SU-DHL-6 (cell line): ENCODE data around the gene CCDC194.

Experiments used
- H2AFZ ChIP-seq: fragments of 200-600 bp; sonication (generic); 2 replicates; pipeline ENCODE4 v1.6.1; 2014; ENCODE audit warnings: low read depth, mild to moderate bottlenecking, moderate library complexity, mixed read lengths, antibody characterized with exemption, low read length; ENCODE audit not compliant: severe bottlenecking
- H3F3A ChIP-seq: fragments of 200-600 bp; shearing (Covaris generic); 2 replicates; pipeline ENCODE4 v1.6.0; 2016; ENCODE audit warnings: antibody characterized with exemption, mild to moderate bottlenecking; ENCODE audit not compliant: insufficient read depth
- H3K27ac ChIP-seq: fragments of 200-600 bp; sonication (generic); 2 replicates; pipeline ENCODE4 v1.5.1; 2016; ENCODE audit warnings: low read depth, mild to moderate bottlenecking, low read length, moderate library complexity, mixed read lengths
- H3K27me3 ChIP-seq: fragments of 200-600 bp; sonication (generic), shearing (Covaris generic); 2 replicates; pipeline ENCODE4 v1.6.0; 2014; ENCODE audit warnings: mild to moderate bottlenecking, low read length
- H3K36me3 ChIP-seq: fragments of 200-600 bp; sonication (generic); 2 replicates; pipeline ENCODE4 v1.6.1; 2014; ENCODE audit warnings: mild to moderate bottlenecking, low read length, mixed read lengths
- H3K4me2 ChIP-seq: fragments of 300-600, 200-600 bp; shearing (Covaris generic), sonication (generic); 2 replicates; pipeline ENCODE4 v1.6.0; 2014; ENCODE audit warnings: low read length, low read depth, mild to moderate bottlenecking; ENCODE audit not compliant: poor library complexity, severe bottlenecking
- H3K4me3 ChIP-seq: fragments of 200-600 bp; sonication (generic); 2 replicates; pipeline ENCODE4 v1.5.1; 2014; ENCODE audit warnings: antibody characterized with exemption, low read length, mild to moderate bottlenecking, mixed read lengths; ENCODE audit not compliant: insufficient read depth, poor library complexity, severe bottlenecking
- H3K79me2 ChIP-seq: fragments of 200-600 bp; sonication (generic); 2 replicates; pipeline ENCODE4 v1.6.1; 2014; ENCODE audit warnings: mild to moderate bottlenecking, low read length, moderate library complexity; ENCODE audit not compliant: insufficient read depth
- H3K9ac ChIP-seq: fragments of 200-600 bp; sonication (generic); 2 replicates; pipeline ENCODE4 v1.7.0; 2014; ENCODE audit warnings: mild to moderate bottlenecking, low read length
- H3K9me2 ChIP-seq: fragments of 200-600 bp; sonication (generic); replicated peaks from 2 replicates; pipeline ENCODE4 v1.6.1; 2014; ENCODE audit warnings: low read length; ENCODE audit not compliant: insufficient read depth
- H3K9me3 ChIP-seq: fragments of 200-600 bp; sonication (generic); 2 replicates; pipeline ENCODE4 v1.6.1; 2014; ENCODE audit warnings: low read length, mixed read lengths; ENCODE audit not compliant: insufficient read depth
- H4K20me1 ChIP-seq: fragments of 200-600 bp; sonication (generic); 2 replicates; pipeline ENCODE4 v1.6.1; 2014; ENCODE audit warnings: low read depth, mild to moderate bottlenecking, antibody characterized with exemption, low read length, moderate library complexity, mixed read lengths
- CTCF ChIP-seq: fragments of 200-600 bp; sonication (generic); IDR thresholded peaks from one replicate; pipeline ENCODE4 v1.5.1; 2017; ENCODE audit warnings: antibody characterized with exemption, mild to moderate bottlenecking, low read length, moderate library complexity; ENCODE audit not compliant: insufficient read depth, poor library complexity, severe bottlenecking
- EZH2phosphoT487 ChIP-seq: fragments of 200-600 bp; sonication (generic), shearing (Covaris generic); conservative IDR thresholded peaks from 2 replicates; pipeline ENCODE4 v1.6.1; 2018; ENCODE audit warnings: mild to moderate bottlenecking, antibody characterized with exemption, low read length, moderate library complexity, mixed read lengths

Gene CCDC194

GRCh38 chr19:17404621-17405249 is 10.7 kb upstream of the CCDC194 start:
- H2AFZ ChIP-seq: no peak overlapping the region
- peak overlapping the region; percentile 53 for H3K4me3 ChIP-seq
- H3K36me3 ChIP-seq: no peaks in the 10 kb centered on the region
- peak overlapping the region; percentile 49 for H3K9ac ChIP-seq
- H3K4me2 ChIP-seq: peak overlapping the region; percentile 63
- H3K27me3 ChIP-seq: no peaks in the 10 kb centered on the region
- no peaks in the 10 kb centered on the region for H3K9me3 ChIP-seq
- peak overlapping the region; percentile 69 for H3K27ac ChIP-seq
- H4K20me1 ChIP-seq: no peaks in the 10 kb centered on the region
- peaks cover 7% of the 10 kb centered on the region; the same call in 1 of the 2 replicates for H3F3A ChIP-seq
- H3K9me2 ChIP-seq: no peaks in the 10 kb centered on the region
- TF ChIP-seq CTCF (no peak), EZH2phosphoT487 (no peak)
- peaks cover 8% of the 10 kb centered on the region; the same call in 1 of the 2 replicates for H3K79me2 ChIP-seq

GRCh38 chr19:17404015-17404414 is 10.0 kb upstream of the CCDC194 start:
- Histone ChIP-seq H3K27ac (peak overlapping the region; percentile 69; the same call in 1 of the 2 replicates), H3K27me3 (no peaks in the 10 kb centered on the region), H3K4me2 (peak overlapping the region; percentile 63), H3K9me2 (no peaks in the 10 kb centered on the region), H2AFZ (no peak overlapping the region), H3F3A (peaks cover 7% of the 10 kb centered on the region; the same call in 1 of the 2 replicates), H3K9ac (peak overlapping the region; percentile 49), H3K36me3 (no peaks in the 10 kb centered on the region), H3K9me3 (no peaks in the 10 kb centered on the region), H4K20me1 (no peaks in the 10 kb centered on the region), H3K79me2 (peaks cover 8% of the 10 kb centered on the region; the same call in 1 of the 2 replicates), H3K4me3 (peak overlapping the region; percentile 53)
- no peak for TF ChIP-seq EZH2phosphoT487
- no peak for TF ChIP-seq CTCF

- no peak overlapping the region for H3K4me2 ChIP-seq
- H3K27ac ChIP-seq: no peak overlapping the region
These were observed 9.2 kb upstream of the CCDC194 start for GRCh38 chr19:17402982-17403855.

More at GRCh38 chr19:17402982-17403855, 9.2 kb upstream of the CCDC194 start:
- Histone ChIP-seq H3K9me3 (no peaks in the 10 kb centered on the region), H3K27me3 (no peaks in the 10 kb centered on the region), H3K4me3 (no peak overlapping the region), H2AFZ (no peak overlapping the region), H3K9me2 (no peaks in the 10 kb centered on the region), H4K20me1 (no peaks in the 10 kb centered on the region), H3F3A (peaks cover 7% of the 10 kb centered on the region; the same call in 1 of the 2 replicates), H3K79me2 (peaks cover 8% of the 10 kb centered on the region; the same call in 1 of the 2 replicates), H3K9ac (no peak overlapping the region), H3K36me3 (no peaks in the 10 kb centered on the region)
- TF ChIP-seq EZH2phosphoT487: no peak
- TF ChIP-seq CTCF: no peak
